ENCODE measurements around the gene CD47. TPM values are rescaled to one million over a fixed set of nuclear protein-coding genes. Genes with fewer than 3 reads are reported as not detected.

The CD47 gene
- polyA plus RNA-seq, 1 of the 3 experiments (the other 2 are of a cell fraction): 19.6 TPM

GRCh38 chr3:107993771-107994170, 97.1 kb downstream of the CD47 start:
- Histone ChIP-seq H2AFZ (ENCODE audit: low read depth) (no peak overlapping the region), H4K20me1 (ENCODE audit: insufficient read depth) (no peaks in the 10 kb centered on the region), H3K4me1 (ENCODE audit: control insufficient read depth in 1 of 2, insufficient read depth in 2 of 2, low read depth in 1 of 2, low read length in 1 of 2) (peaks cover 6 to 21% of the 10 kb centered on the region in 2 experiments), H3K4me2 (no peak overlapping the region), H3K27me3 (ENCODE audit: insufficient read depth) (no peaks in the 10 kb centered on the region), H3K4me3 (ENCODE audit: low read depth in 2 of 2, low read length in 1 of 2) (no peak overlapping the region), H3K27ac (ENCODE audit: low read depth in 2 of 2, low read length in 1 of 2) (no peak overlapping the region), H3K36me3 (replicated peaks in 1 of 2; ENCODE audit: control insufficient read depth in 1 of 2, insufficient read depth in 2 of 2, low read length in 1 of 2) (no peaks in the 10 kb centered on the region), H3K9me2 (no peaks in the 10 kb centered on the region), H3K9me3 (no peaks in the 10 kb centered on the region), H3K79me2 (ENCODE audit: insufficient read depth) (no peaks in the 10 kb centered on the region), H3K9ac (no peak overlapping the region), H3F3A (replicated peaks; ENCODE audit: insufficient read depth) (no peaks in the 10 kb centered on the region)
- no peak for DNase-seq
- CTCF ChIA-PET: interaction anchor here (1.2 kb wide), 1 partner anchor 37 kb away, joined by 4 read pairs; no protein-coding TSS in a partner anchor
- POLR2A ChIA-PET: no interaction called here
- 45% methylated on average over 1 of the region's 1 CpG for WGBS (ENCODE audit: low lambda C conversion rate)
- no peak for TF ChIP-seq REST (IDR thresholded peaks at IDR 0.05; ENCODE audit: low read depth, low read length)
- no peak for TF ChIP-seq TAF1 (IDR thresholded peaks at IDR 0.05; ENCODE audit: borderline replicate concordance, low read depth, low read length)
- TF ChIP-seq SIN3A (IDR thresholded peaks at IDR 0.05; ENCODE audit: borderline replicate concordance, low read depth, low read length): no peak
- no peak for TF ChIP-seq MEF2A (IDR thresholded peaks at IDR 0.05; ENCODE audit: borderline replicate concordance, low read depth)
- no peak for TF ChIP-seq USF2 (IDR thresholded peaks at IDR 0.05; ENCODE audit: borderline replicate concordance, low read depth, low read length)
- TF ChIP-seq TEAD4 (IDR thresholded peaks at IDR 0.05; ENCODE audit: borderline replicate concordance, insufficient read depth): 0 out of 2 replicates have a peak, but pooled peaks have one; percentile 16
- no peak for TF ChIP-seq MAX (IDR thresholded peaks at IDR 0.05; ENCODE audit: low read depth)
- TF ChIP-seq USF1 (IDR thresholded peaks at IDR 0.05; ENCODE audit: borderline replicate concordance, low read depth): no peak

Other genes starting within 250 kb of the CD47 start
- 47.8 and 81.6 TPM in 2 replicates for gene IFT57, start 131.4 kb upstream of the CD47 start, polyA plus RNA-seq (2012; rRNA removed)
- not detected in 2 replicates for gene HHLA2, start 205.5 kb upstream of the CD47 start, polyA plus RNA-seq (2012; rRNA removed)

Measured in SK-N-SH (cell line).